HG03095 (cell line): ENCODE measurements around the gene B3GAT3.
"Not testable (repeated sequence)": the region's sequence is repeated elsewhere in the genome, so short reads cannot be mapped to it uniquely, and the experiment has no call there.

Experiments
- ATAC-seq: cut with Tn5 transposase; IDR thresholded peaks from one replicate; pipeline ENCODE4 v1.9.1; 2021; ENCODE audit warnings: moderate library complexity; ENCODE audit not compliant: unreplicated experiment

The B3GAT3 gene

DNA sequence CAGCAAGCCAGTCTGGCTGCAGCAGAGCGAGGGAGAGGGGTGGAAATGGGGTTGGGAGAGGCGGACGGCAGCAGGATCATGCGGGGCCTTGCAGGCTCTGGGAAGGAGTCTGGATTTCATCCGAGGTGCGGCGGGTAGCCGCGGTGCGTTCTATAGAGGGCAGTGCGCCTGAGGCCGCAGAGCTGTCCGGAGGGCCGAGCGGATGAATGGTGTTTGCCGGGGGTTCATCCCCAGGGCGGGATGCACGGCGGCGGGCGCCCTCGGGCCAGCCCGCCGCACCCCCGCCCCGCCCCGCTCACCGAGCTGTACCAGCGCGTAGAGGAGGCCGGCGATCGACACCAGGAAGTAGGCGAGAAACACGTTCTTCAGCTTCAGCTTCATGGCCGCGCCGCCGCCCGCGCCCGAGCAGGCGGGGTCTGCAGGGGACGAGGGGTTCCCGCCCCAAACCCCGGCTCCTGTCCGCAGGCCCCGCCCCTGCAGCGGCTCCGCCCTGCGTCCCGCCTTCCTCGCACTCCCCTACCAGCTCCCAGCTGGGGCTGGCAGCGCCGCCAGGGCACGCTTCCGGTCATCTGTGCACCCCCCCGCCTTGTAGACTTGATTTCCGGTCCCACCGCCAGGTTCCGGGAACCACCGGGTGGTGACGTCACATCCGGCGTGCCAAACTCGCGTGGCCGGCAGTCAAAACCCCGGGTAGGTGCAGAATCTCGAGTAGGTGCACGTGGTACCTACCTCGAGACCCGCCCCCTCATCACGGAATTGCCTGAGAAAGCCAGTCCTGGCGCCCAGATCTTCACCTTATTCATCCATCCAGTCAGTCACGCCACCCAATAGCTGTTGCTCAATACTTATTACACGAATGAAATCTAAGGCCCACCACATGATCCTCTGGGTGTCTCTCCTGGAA is at the start of gene B3GAT3:
Gene B3GAT3 (minus strand): TSS at position 420 of the 904 bp plus-strand sequence. CDS start 39 bp downstream, at position 381.
- ATAC-seq: peak; percentile 90

DNA sequence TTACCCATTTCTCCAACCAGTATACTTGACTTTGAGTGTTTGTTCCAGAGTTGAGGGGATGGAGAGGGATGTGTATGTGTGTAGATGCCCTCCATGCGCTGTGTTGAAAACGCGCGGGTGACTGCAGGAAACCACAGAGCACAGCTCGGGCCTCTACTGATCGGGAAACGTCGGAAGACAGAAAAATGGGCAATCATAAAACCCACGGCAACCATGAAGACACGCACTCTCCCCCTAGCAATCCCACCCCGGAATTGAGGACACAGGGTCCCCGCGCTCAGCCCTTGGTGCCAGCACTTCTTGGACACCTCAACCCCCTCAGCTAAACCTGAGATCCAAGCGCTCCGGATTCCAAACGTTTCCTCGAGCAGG is 49.4 kb upstream of the B3GAT3 start:
- peak; percentile 11 for ATAC-seq

DNA sequence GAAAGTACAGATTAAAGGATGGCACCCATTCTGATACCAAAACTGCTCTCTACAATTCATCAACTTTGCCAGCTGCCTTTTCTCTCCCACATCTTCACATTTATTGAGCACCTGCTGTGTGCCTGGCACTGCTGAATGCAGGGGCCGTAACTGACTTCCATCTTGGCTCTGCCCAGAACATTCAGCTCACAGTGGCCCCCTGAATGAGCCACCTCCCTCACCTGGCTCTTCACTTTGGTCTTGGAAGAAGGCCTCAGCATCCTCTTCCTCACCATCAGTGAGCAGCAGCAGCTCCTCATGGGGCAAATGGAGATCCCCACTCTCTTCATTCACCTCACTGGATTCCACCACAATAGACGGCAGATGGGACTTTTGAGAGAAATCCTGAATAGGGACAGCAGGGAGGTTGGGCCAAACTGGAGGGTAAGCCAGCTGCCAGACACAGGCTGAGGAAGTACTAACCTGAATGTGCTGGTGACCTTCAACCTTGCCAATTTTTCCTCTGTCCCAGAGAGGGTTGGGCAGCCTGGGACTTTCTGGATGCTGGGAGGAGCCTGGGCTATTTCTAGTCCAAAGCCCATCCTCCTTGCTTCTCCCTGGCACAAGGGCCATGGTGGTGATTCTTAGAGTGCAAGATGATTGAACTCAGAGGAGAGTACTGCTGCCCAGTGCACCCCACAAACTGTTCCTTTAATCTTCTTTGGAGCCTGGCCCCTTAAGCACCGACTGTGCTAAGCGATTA is 47.8 kb upstream of the B3GAT3 start:
- no peak for ATAC-seq

DNA sequence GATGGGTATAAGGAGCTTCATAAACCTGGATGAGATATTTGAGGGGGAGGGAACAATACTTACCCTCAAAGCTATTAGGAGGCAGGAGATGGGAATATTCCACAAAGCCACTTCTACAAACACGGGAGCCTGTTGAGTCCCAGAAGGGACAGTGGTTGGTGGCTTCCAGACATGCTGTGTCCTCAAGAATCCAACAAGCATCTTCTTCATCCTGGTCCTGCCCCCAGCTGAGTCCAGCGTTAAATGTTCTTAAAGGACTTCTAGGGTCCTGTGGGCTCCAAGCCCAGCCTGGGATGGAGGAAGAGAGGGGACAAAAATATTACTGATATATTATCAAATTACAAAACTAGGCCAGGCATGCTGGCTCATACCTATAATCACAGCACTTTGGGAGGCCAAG is 45.7 kb upstream of the B3GAT3 start:
- no peak for ATAC-seq

DNA sequence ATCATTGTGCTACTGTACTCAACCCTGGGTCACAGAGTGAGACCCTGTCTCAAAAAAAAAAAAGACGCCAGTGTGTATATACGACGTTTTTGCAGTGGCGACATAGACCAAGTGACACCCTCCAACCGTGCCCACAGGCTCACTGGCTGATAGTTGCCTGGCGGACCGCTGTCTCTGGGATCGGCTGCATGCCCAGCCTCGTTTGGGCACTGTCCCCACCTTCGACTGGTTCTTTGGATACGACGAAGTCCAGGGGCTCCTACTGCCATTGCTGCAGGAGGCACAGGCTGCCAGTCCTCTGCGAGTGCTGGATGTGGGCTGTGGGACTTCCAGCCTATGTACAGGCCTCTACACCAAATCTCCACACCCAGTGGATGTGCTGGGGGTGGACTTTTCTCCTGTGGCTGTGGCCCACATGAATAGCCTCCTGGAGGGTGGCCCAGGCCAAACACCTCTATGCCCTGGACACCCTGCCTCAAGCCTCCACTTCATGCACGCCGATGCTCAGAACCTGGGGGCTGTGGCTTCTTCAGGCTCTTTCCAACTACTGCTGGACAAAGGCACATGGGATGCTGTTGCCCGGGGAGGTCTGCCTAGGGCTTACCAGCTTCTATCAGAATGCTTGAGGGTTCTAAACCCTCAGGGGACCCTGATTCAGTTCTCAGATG is 44.6 kb upstream of the B3GAT3 start:
- no peak for ATAC-seq

DNA sequence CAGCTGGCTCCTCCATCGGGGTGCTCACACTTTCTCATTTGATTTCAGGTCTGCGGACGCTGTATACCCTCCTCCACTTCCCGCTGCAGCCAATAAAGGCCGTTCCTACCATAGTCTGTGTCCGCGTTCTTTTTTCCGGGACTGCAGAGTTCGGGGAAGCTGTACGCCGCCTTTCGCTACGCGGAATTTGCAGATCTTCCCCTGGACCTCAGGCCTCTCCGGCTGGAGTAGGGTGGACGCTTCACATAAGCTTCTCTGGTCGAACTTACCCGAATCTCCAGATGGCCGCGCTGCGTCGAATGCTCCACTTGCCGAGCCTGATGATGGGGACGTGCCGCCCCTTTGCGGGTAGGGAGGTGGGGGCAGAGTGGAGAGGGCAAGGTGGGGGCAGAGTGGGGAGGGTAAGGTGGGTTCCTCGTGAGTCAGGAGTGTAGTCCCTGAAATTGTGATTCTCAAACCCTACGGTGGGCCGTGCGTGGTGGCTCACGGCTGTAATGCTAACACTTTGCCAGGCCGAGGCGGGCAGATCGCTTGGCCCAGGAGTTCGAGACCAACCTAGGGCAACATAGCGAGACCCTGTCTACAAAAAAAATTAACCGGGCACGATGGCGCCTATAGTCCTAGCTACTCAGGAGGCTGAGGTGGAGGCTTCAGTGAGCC is 43.9 kb upstream of the B3GAT3 start:
- ATAC-seq: peak; percentile 13

DNA sequence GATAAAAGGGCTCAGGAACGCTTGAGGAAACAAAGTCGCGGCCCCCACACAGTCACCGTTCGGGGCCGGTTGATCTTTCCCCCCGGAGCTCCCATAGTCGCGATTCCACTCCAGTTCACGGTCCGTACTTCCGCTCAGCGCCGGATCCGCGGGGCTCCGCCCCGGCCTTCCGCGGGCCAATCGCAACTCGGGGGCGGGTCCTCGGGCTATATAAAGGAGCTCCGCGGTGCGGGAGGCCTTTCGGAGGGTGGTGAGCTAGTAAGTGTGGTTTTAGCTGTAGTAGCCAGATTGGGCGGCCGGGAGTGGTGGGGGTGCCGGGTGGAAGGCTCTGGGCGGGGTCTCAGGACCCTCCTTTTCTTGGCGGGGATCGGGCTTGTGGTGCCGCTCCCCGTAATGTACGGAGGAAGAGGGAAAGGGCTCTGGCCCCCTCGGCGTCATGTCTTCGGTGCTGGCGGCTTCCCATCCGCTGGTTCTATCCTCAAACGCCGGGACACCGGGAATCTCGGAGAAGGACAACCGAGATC is 43.4 kb upstream of the B3GAT3 start, which contains the start of the genes C11orf98 and CSKMT:
Gene C11orf98 (minus strand): TSS at position 136 of the 524 bp plus-strand sequence. CDS start 41 bp downstream, at position 95.
Gene CSKMT (plus strand): TSS at position 238 of the 524 bp plus-strand sequence. CDS start 568 bp downstream, outside the sequence.
- ATAC-seq: peak; percentile 66

DNA sequence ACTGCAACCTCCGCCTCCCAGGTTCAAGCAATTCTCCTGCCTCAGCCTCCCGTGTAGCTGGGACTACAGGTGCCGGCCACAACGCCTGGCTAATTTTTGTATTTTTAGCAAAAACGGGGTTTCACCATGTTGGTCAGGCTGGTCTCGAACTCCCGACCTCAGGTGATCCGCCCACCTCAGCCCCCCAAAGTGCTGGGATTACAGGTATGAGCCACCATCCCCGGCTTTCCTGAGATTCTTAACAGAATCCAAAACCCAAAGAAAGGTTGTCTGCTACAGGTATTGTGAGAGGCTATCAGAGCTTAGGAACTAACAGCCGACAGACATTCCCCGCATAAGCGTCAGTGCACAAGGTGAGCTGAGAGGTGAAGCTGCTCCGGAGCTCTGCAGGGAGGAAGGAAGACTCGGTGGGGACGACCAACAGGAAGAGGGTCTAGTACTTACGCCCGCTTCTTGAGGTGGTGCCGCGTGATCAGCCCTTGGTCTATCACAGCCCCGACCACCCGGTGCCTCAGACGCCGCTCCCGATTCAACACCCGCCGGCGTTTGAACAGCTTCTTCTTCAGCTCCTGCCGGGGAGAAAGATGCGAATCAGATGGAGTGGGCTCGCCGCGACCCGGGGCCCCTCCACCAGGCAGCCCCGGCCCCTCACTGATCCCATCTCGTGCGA is 42.8 kb upstream of the B3GAT3 start:
- peak; percentile 25 for ATAC-seq

DNA sequence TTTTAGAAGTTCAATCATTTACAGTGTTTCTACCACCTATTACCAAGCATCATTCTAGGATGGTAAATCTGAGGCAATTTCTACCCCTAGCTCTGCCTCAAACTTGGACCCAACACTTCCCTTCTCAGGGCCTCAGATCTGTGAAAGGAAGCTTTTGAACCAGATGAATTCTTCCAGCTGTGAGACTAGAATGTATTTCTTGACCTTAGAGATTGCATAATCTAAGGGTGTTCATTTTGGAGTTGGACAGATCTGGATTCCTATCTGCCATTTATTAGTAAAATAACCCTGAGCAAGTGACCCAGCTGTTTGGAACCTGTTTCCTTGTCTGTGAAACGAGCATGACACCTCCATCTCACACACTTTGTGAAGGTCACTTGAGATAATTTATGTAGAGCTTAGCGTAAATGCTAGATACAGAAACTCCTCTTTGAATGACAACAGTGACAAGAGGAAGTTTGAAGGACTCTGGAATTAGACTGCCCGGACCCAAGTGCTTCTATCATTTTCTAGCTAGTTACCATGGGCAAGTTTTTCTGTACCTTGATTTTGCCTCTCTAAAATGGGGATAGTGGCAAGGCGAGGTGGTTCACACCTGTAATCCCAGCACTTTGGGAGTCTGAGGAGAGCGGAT is 35.1 kb upstream of the B3GAT3 start:
- no peak for ATAC-seq

DNA sequence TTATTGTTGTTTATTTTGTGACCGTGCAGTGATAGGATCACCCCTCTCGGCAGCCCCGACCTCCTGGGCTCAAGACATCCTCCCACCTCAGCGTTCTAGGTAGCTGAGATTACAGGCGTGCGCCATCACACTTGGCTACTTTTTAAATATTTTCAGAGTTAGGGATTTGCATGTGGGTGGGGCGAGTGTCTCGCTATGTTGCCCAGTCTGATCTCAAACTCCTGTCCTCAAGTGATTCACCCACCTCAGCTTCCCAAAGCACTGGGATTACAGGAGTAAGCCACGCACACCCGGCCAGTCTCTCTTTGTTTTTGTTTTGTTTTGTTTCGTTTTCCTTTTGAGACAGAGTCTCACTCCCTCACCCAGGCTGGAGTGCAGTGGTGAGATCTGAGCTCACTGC is 32.5 kb upstream of the B3GAT3 start:
- ATAC-seq: no peak

DNA sequence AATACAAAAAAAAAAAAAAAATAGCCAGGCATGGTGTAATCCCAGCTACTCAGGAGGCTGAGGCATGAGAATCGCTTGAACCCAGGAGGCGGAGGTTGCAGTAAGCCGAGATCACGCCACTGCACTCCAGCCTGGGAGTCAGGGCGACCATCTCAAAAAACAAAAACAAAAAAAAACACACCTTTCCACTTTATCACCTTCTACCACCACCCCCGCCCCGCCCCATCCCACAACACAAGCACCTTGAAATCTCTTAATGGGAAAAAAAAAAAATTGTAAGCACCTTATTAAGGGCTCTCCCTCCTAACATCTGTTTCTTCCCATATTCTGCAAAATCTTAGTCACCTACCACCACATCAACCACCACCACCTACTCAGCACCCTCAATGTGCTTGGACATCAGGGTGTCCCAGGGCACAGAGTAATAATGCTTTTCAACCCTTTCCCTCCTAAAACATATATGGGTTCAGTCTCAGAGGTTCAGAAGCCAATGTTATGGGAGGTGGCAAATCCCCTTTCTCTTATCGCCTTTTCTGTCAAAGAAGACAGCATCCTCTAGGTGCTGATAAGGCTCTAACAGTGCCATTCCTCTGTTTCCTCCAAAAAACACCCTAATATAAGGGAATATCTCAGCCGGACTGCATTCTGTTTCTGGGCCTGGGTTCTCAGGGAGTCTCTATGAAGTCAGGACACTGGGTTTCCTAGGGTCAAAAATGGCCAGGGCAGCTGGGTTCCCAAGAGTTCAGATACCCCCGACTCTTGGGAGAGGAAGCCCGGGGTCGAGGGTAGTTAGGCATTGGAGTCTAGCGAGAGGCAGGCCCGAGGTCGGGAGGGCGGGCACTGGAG is 30.6 kb upstream of the B3GAT3 start:
- ATAC-seq: no peak

DNA sequence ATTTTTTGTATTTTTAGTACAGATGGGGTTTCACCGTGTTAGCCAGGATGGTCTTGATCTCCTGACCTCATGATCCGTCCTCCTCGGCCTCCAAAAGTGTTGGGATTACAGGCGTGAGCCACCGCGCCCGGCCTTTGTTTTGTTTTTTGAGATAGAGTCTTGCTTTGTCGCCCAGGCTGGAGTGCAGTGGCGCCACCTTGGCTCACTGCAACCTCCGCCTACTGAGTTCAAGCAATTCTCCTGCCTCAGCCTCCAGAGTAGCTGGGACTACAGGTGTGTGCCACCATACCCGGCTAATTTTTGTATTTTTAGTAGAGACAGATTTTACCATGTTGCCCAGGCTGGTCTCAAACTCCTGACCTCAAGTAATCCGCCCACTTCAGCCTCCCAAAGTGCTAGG is 28.5 kb upstream of the B3GAT3 start:
- not testable (repeated sequence) for ATAC-seq

DNA sequence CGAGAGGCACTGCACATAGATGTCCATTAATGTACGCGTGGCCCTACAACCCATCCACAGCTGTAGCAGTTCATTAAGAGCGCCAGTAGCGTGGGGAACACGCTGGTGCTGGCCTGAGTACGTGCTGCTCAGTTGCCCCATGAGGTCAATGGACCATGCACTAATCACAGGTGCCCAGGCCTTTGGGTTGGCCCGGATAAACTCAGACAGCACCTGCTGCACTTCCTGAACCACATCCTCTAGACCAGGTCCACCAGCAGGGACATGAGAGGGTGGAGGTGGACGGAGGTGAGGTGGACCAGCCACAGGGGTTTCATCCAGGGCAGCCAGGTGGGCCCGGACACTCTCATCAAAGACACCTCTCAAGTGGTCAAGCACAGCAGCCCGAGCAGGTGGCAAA is 27.7 kb upstream of the B3GAT3 start:
- no peak for ATAC-seq

DNA sequence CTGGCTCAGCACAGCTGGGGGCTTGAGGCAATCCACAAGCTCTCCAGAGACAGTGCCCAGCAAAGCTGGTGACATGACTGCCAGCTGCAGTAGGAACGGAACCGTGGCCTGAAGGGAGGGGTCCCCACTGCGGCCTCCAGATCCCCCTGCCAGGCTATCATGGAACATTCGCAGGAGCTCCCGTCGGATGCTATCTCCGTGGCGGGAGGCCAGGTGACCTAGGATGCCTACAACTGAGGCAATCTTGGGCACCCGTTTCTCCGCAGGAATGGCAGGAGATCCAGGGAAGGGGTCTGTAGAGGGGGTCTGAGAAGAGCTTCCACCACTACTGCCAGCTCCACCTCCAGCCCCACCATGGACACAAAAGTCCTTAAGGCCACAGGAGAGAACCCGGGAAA is 27.2 kb upstream of the B3GAT3 start:
- no peak for ATAC-seq

DNA sequence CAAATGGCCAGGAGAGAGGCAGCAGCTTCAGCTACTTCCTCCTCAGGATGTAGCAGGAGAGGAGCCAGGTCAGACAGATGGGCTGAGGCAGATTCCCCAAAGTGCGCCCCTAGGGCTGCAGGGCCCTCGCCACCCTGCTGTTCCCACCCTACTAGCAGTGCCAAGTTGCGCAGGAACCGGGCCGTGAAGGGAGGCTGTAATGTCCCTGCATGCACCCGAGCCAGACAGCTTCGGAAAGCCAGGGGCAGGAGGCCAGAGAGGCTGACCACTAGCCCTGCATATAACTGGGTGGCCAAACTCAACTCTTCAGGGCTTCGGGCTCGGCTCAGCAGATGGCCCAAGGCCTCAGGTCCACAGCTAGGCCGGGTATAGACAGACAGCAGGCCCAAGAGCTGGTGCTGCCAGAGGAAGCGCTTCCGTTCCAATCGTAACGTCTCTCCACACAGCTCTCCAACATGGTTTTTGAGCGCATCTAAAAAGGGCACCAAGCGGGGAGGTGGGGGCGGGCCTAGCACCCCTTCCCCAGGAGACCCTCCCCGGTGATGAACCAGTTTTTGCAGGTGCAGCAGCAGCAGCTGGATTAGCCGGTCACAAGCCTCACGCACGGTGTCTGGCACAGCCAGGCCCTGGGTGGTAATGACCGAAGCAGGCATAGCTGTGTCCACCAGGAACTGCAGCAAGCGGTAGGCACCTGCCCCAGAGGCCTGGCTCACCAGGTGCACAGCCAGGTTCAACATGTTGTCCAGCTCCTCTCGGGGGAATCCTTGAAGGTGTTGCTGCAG is 26.6 kb upstream of the B3GAT3 start:
- ATAC-seq: no peak

DNA sequence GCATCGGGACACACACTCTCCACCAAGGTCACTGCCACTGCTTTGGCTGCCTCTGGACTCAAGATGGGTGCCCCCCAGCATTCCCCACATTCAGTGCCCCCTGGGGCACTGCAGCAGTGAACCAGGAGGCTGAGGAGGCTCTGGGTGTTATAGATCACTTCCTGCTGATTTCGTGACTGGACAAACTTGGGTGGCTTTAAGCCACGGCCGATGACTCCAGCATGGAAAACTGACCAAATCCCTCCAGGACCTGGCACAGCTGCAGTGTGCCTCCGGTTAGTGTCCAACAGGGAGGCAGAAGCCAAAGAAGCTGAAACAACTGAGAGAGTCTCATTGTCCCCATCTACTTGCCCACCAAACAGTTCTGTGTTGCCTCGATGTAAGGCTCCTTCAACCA is 25.8 kb upstream of the B3GAT3 start:
- no peak for ATAC-seq

DNA sequence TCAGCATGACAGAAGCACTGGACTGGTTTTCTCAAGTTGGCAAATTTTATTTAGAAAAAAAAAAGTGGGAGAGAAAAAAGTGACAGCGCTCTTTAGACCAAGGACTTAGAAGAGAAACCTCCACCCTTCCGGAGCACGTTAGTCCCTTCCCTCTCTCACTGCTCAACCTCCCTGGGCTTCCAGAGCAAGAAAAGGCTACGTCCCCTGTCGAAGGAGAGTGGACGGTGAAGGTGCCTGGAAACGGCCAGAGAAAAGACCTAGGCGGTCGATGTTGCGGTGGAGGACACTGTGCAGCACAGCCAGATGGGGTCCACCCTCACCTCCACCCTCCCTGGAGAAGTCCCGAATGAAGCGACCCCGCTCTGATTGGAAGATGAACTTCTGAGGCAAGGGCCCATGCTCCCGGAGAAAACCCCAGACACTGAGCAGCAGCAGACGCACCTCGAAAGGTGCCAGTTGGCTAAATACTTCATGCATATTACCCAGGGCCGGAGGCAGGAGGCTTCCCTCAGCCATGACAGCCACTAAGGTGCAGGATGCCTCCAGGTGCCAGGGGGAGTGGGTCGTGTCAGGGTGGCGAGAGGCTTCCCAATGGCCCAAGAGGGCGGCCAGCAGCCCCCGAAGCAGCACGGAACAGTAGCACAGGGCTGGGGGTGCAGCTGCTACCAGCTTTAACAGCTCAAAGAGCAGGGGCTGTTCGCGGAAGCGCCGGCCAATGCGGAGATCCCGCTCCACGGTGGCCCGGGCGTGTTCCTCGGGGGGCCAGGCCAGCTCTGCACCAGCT is 25.2 kb upstream of the B3GAT3 start:
- ATAC-seq: no peak
